Suprapubic skin (tissue), 4 donors: ENCODE data around the gene DNAJC6.

Experiments
- CTCF ChIP-seq, 2 donors: fragments of 200-600 bp in 1 of 2; fragments of 450-650 bp in 1 of 2; sonication (generic) in 1 of 2; IDR thresholded peaks; one replicate each; pipeline ENCODE4 v1.5.1; 2016 to 2019; ENCODE audit warnings: antibody characterized with exemption in 2 of 2, mild to moderate bottlenecking in 1 of 2, moderate library complexity in 1 of 2
- EP300 ChIP-seq: sonication (generic); formaldehyde crosslinking; IDR thresholded peaks from one replicate; pipeline ENCODE4 v1.6.1; 2017; ENCODE audit warnings: antibody characterized with exemption
- POLR2A ChIP-seq, 2 donors: fragments of 450-650 bp; IDR thresholded peaks; one replicate each; pipeline ENCODE4 v1.6.1; 2017; ENCODE audit warnings: antibody characterized with exemption in 2 of 2, mild to moderate bottlenecking in 2 of 2, moderate library complexity in 2 of 2
- POLR2AphosphoS5 ChIP-seq, 3 donors: sonication (generic); formaldehyde crosslinking; IDR thresholded peaks; one replicate each; pipeline ENCODE4 v1.6.1; 2017; ENCODE audit warnings: antibody characterized with exemption in 3 of 3

- TF ChIP-seq CTCF (IDR thresholded peaks at IDR 0.05) (no peak), EP300 (no peak), POLR2A (IDR thresholded peaks at IDR 0.05) (no peak), POLR2AphosphoS5 (IDR thresholded peaks at IDR 0.05) (no peak)
These were observed 110.6 kb downstream of the DNAJC6 start for GRCh38 chr1:65419681-65420589.
